ENCODE results near the gene LAIR2.

LAIR2 gene

GRCh38 chr19:54459282-54460229, 43.1 kb upstream of the LAIR2 start:
- no peak overlapping the region for H3K4me3 ChIP-seq (ENCODE audit: insufficient read depth, low read depth, low read length)
- H3K9me3 ChIP-seq (ENCODE audit: control insufficient read depth, low read length) = no peaks in the 10 kb centered on the region
- peaks cover 6% of the 10 kb centered on the region for H3K27me3 ChIP-seq (ENCODE audit: control insufficient read depth, insufficient read depth, low read length, poor library complexity, severe bottlenecking)
- H3K27ac ChIP-seq (ENCODE audit: insufficient read depth, low read depth, low read length, poor library complexity, severe bottlenecking) = no peak overlapping the region
- no peaks in the 10 kb centered on the region for H3K4me1 ChIP-seq (ENCODE audit: control insufficient read depth, insufficient read depth, low read length)
- WGBS, 2 experiments = 95 to 96% methylated on average over 16 of the region's 16 CpGs
- H3K36me3 ChIP-seq (ENCODE audit: control insufficient read depth, insufficient read depth, low read length) = peaks cover 67% of the 10 kb centered on the region

- H3K27me3 ChIP-seq (ENCODE audit: control insufficient read depth, insufficient read depth, low read length, poor library complexity, severe bottlenecking) = peaks cover 9% of the 10 kb centered on the region
- no peak overlapping the region for H3K4me3 ChIP-seq (ENCODE audit: insufficient read depth, low read depth, low read length)
- H3K4me1 ChIP-seq (ENCODE audit: control insufficient read depth, insufficient read depth, low read length) = no peaks in the 10 kb centered on the region
- no peak overlapping the region for H3K27ac ChIP-seq (ENCODE audit: insufficient read depth, low read depth, low read length, poor library complexity, severe bottlenecking)
- H3K36me3 ChIP-seq (ENCODE audit: control insufficient read depth, insufficient read depth, low read length) = peaks cover 60% of the 10 kb centered on the region
- H3K9me3 ChIP-seq (ENCODE audit: control insufficient read depth, low read length) = no peaks in the 10 kb centered on the region
- 94% methylated on average over 39 of the region's 39 CpGs for WGBS, 2 experiments
Measured at GRCh38 chr19:54460230-54461005, 42.2 kb upstream of the LAIR2 start.

DNA sequence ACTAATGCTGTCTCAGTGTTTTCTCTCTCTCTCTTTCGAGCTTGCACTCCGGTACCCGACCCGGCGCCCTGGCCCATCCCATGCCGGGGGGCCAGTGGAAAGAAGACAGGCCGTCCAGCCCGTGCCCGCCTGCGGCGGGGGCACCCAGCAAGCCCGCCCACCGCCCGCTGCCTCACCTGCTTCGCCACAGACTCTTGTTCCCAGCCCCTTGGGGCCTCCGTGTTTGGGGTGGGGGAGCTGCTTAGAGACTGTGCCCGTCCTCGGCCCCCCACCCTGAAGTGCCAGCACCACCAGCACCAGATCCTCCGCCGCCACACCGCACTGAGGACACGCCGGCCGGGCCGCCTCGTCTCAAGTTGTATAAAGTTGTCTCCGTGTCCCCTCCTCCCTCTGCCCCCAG, 41.4 kb upstream of the LAIR2 start:
- H3K4me3 ChIP-seq (ENCODE audit: insufficient read depth, low read depth, low read length) = no peak overlapping the region
- H3K9me3 ChIP-seq (ENCODE audit: control insufficient read depth, low read length) = no peaks in the 10 kb centered on the region
- H3K4me1 ChIP-seq (ENCODE audit: control insufficient read depth, insufficient read depth, low read length) = no peaks in the 10 kb centered on the region
- no peak overlapping the region for H3K27ac ChIP-seq (ENCODE audit: insufficient read depth, low read depth, low read length, poor library complexity, severe bottlenecking)
- peaks cover 15% of the 10 kb centered on the region for H3K27me3 ChIP-seq (ENCODE audit: control insufficient read depth, insufficient read depth, low read length, poor library complexity, severe bottlenecking)
- peaks cover 52% of the 10 kb centered on the region for H3K36me3 ChIP-seq (ENCODE audit: control insufficient read depth, insufficient read depth, low read length)
- 94 to 95% methylated on average over 27 of the region's 27 CpGs for WGBS, 2 experiments

DNA sequence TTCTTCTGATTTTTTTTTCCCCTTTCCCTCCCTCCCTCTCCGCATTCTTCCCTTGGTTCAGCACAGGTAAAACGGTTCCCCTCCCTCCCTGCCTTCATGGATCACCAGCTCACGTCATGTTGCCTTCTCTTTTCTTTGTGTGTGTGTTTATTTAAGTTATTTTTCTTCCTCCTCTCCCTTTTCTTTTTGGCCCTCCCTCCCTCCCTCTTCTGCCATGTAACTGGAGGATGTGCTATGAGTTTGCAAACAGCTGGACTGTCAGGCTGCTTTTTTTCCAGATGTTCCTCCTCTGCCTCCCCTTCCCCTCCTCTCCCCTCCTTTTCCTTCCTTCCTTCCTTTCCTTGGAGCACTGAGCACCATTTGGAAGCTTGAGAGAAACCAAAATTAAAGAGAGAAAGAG, 41.0 kb upstream of the LAIR2 start:
- no peaks in the 10 kb centered on the region for H3K9me3 ChIP-seq (ENCODE audit: control insufficient read depth, low read length)
- H3K27ac ChIP-seq (ENCODE audit: insufficient read depth, low read depth, low read length, poor library complexity, severe bottlenecking) = no peak overlapping the region
- H3K4me3 ChIP-seq (ENCODE audit: insufficient read depth, low read depth, low read length) = no peak overlapping the region
- H3K36me3 ChIP-seq (ENCODE audit: control insufficient read depth, insufficient read depth, low read length) = peaks cover 48% of the 10 kb centered on the region
- peaks cover 18% of the 10 kb centered on the region for H3K27me3 ChIP-seq (ENCODE audit: control insufficient read depth, insufficient read depth, low read length, poor library complexity, severe bottlenecking)
- H3K4me1 ChIP-seq (ENCODE audit: control insufficient read depth, insufficient read depth, low read length) = no peaks in the 10 kb centered on the region
- 70 to 81% methylated on average over 2 of the region's 3 CpGs for WGBS, 2 experiments

DNA sequence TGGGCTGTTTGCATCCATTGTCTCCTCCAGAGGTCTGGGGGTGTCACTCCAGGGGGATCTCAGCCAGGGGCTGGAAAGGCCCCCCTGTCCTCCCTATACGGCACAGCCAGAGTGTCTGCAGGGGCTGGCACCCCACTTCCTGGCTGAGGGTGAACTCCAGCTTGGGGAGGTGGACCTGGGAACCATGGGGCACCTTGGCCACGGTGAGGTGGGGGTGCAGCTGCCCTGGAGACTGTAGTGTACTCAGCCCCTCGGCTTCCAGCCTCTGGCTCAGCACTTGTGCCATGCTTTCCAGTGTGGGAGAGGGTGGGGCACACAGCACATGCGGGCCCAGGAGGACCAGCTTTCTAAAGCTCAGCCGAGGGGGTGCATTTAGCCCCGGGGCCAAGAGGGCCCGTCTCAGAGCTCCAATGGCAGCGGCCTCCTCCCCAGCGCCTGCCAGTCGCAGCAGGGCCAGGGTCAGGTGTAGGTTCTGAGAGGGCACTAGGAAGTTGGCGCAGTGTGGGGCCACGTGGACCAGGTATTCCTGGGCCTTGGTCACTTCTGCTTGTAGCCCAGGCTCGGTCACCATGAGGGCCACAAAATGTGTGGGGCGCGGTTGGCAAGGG, 40.5 kb upstream of the LAIR2 start:
- H3K9me3 ChIP-seq (ENCODE audit: control insufficient read depth, low read length) = no peaks in the 10 kb centered on the region
- peak overlapping the region; percentile 51 for H3K4me3 ChIP-seq (ENCODE audit: insufficient read depth, low read depth, low read length)
- WGBS, 2 experiments = 92 to 94% methylated on average over 15 of the region's 15 CpGs
- H3K27ac ChIP-seq (ENCODE audit: insufficient read depth, low read depth, low read length, poor library complexity, severe bottlenecking) = no peak overlapping the region
- peaks cover 18% of the 10 kb centered on the region for H3K27me3 ChIP-seq (ENCODE audit: control insufficient read depth, insufficient read depth, low read length, poor library complexity, severe bottlenecking)
- no peaks in the 10 kb centered on the region for H3K4me1 ChIP-seq (ENCODE audit: control insufficient read depth, insufficient read depth, low read length)
- H3K36me3 ChIP-seq (ENCODE audit: control insufficient read depth, insufficient read depth, low read length) = peaks cover 42% of the 10 kb centered on the region

DNA sequence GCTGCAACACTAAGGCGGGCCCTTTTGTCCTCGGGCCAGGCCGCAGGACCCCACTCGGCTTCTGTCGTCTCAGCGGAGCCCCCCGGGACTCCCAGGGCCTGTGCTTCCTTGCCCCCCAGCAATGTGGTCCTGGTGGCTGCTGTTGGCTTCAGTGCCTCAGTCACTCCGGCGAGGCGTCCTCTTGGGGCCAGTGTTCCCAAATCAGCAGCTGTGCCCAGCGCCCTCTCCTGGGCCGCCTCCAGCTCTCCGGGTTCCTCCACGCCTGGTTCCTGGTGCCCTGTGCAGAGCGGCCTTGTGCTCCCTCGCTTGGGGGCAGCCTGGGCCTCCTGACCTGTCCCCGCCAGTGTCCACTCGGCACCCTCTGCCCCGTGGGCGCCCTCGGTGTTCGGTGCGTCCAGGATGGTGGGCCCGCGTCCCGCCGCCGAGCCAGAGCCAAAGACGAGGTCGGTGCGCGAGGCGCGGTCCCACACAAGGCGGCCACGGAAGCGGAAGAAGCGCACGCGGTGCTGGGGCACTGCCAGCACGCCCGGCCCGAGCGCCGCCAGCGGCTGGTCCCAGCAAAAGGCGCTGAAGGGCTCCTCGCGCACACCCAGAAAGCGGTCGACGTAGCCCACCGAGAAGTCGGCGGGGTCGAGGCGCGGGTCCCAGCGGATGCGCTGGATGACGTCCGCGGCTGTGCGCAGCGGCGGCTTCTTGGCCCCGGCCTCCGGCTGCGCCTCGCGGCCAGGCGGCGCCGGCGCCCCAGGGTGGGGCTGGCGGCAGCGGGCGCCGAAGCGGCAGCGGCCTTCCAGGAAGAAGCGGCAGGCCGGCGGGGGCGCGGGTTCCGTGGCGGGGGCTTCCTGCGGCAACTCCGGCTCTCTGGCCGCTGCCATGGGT, 39.7 kb upstream of the LAIR2 start:
- peaks cover 18% of the 10 kb centered on the region for H3K27me3 ChIP-seq (ENCODE audit: control insufficient read depth, insufficient read depth, low read length, poor library complexity, severe bottlenecking)
- peaks cover 35% of the 10 kb centered on the region for H3K36me3 ChIP-seq (ENCODE audit: control insufficient read depth, insufficient read depth, low read length)
- H3K9me3 ChIP-seq (ENCODE audit: control insufficient read depth, low read length) = no peaks in the 10 kb centered on the region
- peak overlapping the region; percentile 51 for H3K4me3 ChIP-seq (ENCODE audit: insufficient read depth, low read depth, low read length)
- peak overlapping the region; percentile 55 for H3K27ac ChIP-seq (ENCODE audit: insufficient read depth, low read depth, low read length, poor library complexity, severe bottlenecking)
- WGBS, 2 experiments = 10% methylated on average over 91 of the region's 91 CpGs
- no peaks in the 10 kb centered on the region for H3K4me1 ChIP-seq (ENCODE audit: control insufficient read depth, insufficient read depth, low read length)

GRCh38 chr19:54463531-54464043, 39.0 kb upstream of the LAIR2 start, which contains the start of gene LENG9:
Gene LENG9 (minus strand): TSS chr19:54463778. CDS start chr19:54463526, 252 bp downstream.
- peaks cover 18% of the 10 kb centered on the region for H3K27me3 ChIP-seq (ENCODE audit: control insufficient read depth, insufficient read depth, low read length, poor library complexity, severe bottlenecking)
- H3K4me3 ChIP-seq (ENCODE audit: insufficient read depth, low read depth, low read length) = peak within 1 kb of the TSS; percentile 51
- 0 to 1% methylated on average over 41 of the region's 41 CpGs for WGBS, 2 experiments
- H3K9me3 ChIP-seq (ENCODE audit: control insufficient read depth, low read length) = no peaks in the 10 kb centered on the region
- H3K36me3 ChIP-seq (ENCODE audit: control insufficient read depth, insufficient read depth, low read length) = peaks cover 29% of the 10 kb centered on the region
- H3K27ac ChIP-seq (ENCODE audit: insufficient read depth, low read depth, low read length, poor library complexity, severe bottlenecking) = peak within 1 kb of the TSS; percentile 91
- H3K4me1 ChIP-seq (ENCODE audit: control insufficient read depth, insufficient read depth, low read length) = no peaks in the 10 kb centered on the region

DNA sequence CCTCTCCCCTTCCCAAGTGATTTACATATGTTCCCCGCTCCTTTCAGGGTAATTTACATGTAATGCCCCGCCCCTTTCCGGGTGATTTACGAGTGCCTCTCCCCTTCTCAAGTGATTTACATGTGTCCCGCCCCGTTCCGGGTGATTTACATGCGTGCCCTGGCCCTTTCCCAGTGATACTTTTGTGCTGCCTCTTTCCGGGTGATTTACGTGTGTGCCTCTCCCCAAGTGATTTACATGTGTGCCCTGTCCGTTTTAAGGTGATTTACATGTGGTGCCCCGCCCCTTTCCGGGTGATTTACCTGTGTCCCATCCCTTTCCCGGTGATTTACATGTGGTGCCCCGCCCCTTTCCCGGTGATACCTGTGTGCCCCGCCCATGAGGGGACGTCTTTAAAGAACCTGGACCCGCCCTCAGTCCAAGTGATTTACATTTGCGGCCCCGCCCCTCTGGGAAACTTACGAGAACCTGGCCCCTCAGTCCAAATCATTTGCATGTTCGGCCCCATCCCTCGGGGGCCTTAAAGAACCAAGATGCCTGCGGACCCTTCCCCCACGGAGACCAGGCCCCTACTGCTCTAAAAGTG, 38.5 kb upstream of the LAIR2 start:
- H3K4me3 ChIP-seq (ENCODE audit: insufficient read depth, low read depth, low read length) = peak overlapping the region; percentile 51
- H3K27me3 ChIP-seq (ENCODE audit: control insufficient read depth, insufficient read depth, low read length, poor library complexity, severe bottlenecking) = peaks cover 18% of the 10 kb centered on the region
- no peaks in the 10 kb centered on the region for H3K9me3 ChIP-seq (ENCODE audit: control insufficient read depth, low read length)
- H3K27ac ChIP-seq (ENCODE audit: insufficient read depth, low read depth, low read length, poor library complexity, severe bottlenecking) = peak overlapping the region; percentile 91
- H3K36me3 ChIP-seq (ENCODE audit: control insufficient read depth, insufficient read depth, low read length) = peaks cover 23% of the 10 kb centered on the region
- 0% methylated on average over 26 of the region's 26 CpGs for WGBS, 2 experiments
- H3K4me1 ChIP-seq (ENCODE audit: control insufficient read depth, insufficient read depth, low read length) = no peaks in the 10 kb centered on the region

Data from ectodermal cell (in vitro differentiated cells).